GM23248 (cell line): ENCODE measurements around the gene QKI.

Experiments used
- EZH2 ChIP-seq: fragments of 200-600 bp; sonication (generic); IDR thresholded peaks from 2 replicates; pipeline ENCODE4 v1.6.1; 2018; ENCODE audit warnings: antibody characterized with exemption, mild to moderate bottlenecking; ENCODE audit not compliant: insufficient read depth, poor library complexity, severe bottlenecking
- EZH2phosphoT487 ChIP-seq: fragments of 200-600 bp; sonication (generic); IDR thresholded peaks from 2 replicates; pipeline ENCODE4 v1.6.1; 2018; ENCODE audit warnings: antibody characterized with exemption, moderate library complexity, mild to moderate bottlenecking, low read depth; ENCODE audit not compliant: insufficient read depth

- TF ChIP-seq EZH2 (no peak), EZH2phosphoT487 (no peak)
Observed at GRCh38 chr6:163463180-163463579, 48.7 kb downstream of the QKI start.
